Endothelial cell of umbilical vein (primary cell): ENCODE results near the gene SDE2. TPM values are rescaled to one million over a fixed set of nuclear protein-coding genes. Genes with fewer than 3 reads are reported as not detected.

Experiments used
- BruUV-seq: library from RNA; stranded (reverse); fragments of 400-500 nt; replicated peaks from 2 replicates; lab custom pipeline; 2021; lab: Mats Ljungman, UMichigan
- CTCF ChIA-PET: fragments of 300-600, 350-600 bp; sonication (Branson Sonifier 250); formaldehyde crosslinking; loops from one replicate; lab custom pipeline; 2021; ENCODE audit warnings: antibody characterized with exemption, inconsistent platforms; lab: Charles Lee
- POLR2A ChIA-PET: fragments of 300-600, 350-600 bp; sonication (Branson Sonifier 250); formaldehyde crosslinking; loops from one replicate; lab custom pipeline; 2021; ENCODE audit warnings: antibody characterized with exemption, inconsistent platforms; lab: Charles Lee
- DNase-seq: peaks from one replicate; pipeline ENCODE4 v3.0.0-alpha.2; 2011; ENCODE audit warnings: low read depth, low spot score
- FAIRE-seq: peaks from 2 replicates; lab custom pipeline; 2011; peaks lifted over from hg19 to GRCh38; lab: Jason Lieb, UNC
- H2AFZ ChIP-seq: 2 replicates; pipeline ENCODE4 v1.6.0; 2012; ENCODE audit warnings: low read depth, low read length, control low read depth, inconsistent platforms
- H3K27ac ChIP-seq: 2 replicates; pipeline ENCODE4 v1.5.1; 2011; ENCODE audit warnings: low read depth, mild to moderate bottlenecking, control low read depth, low read length, moderate library complexity; ENCODE audit not compliant: insufficient read depth
- H3K27me3 ChIP-seq, 2 experiments: 2 replicates each; pipeline versions ENCODE4 v1.6.0 to v1.6.1; 2011; ENCODE audit warnings: low read length in 2 of 2, mixed read lengths in 1 of 2; ENCODE audit not compliant: control insufficient read depth in 2 of 2, insufficient read depth in 2 of 2
- H3K36me3 ChIP-seq, 2 experiments: 2 replicates in 1 of 2; 3 replicates in 1 of 2; pipeline ENCODE4 v1.5.1; 2011; ENCODE audit warnings: low read length in 2 of 2, mild to moderate bottlenecking in 1 of 2, moderate library complexity in 1 of 2; ENCODE audit not compliant: control insufficient read depth in 2 of 2, insufficient read depth in 2 of 2; ENCODE audit errors: extremely low read depth in 1 of 2
- H3K4me1 ChIP-seq: 3 replicates; pipeline ENCODE4 v1.5.1; 2011; ENCODE audit warnings: mild to moderate bottlenecking, low read length; ENCODE audit not compliant: control insufficient read depth, insufficient read depth; ENCODE audit errors: extremely low read depth
- H3K4me2 ChIP-seq: 2 replicates; pipeline ENCODE4 v1.6.1; 2011; ENCODE audit warnings: low read length, control low read depth, mixed read lengths; ENCODE audit not compliant: insufficient read depth
- H3K4me3 ChIP-seq, 3 experiments: fragments of 200-600 bp in 1 of 3; sonication (generic), shearing (Covaris generic) in 1 of 3; replicated peaks in 1 of 3; 2 replicates each; pipeline ENCODE4 v1.5.1; 2011 to 2016; ENCODE audit warnings: control low read depth in 3 of 3, low read length in 3 of 3, mild to moderate bottlenecking in 2 of 3, inconsistent platforms in 1 of 3, low read depth in 1 of 3, moderate library complexity in 1 of 3; ENCODE audit not compliant: insufficient read depth in 1 of 3
- H3K79me2 ChIP-seq: 2 replicates; pipeline ENCODE4 v1.6.0; 2012; ENCODE audit warnings: low read length, inconsistent platforms; ENCODE audit not compliant: control insufficient read depth, insufficient read depth
- H3K9ac ChIP-seq: replicated peaks from 2 replicates; pipeline ENCODE3; 2011; ENCODE audit warnings: low read length, control low read depth; ENCODE audit not compliant: insufficient read depth; ENCODE audit errors: extremely low read depth
- H3K9me1 ChIP-seq: replicated peaks from 3 replicates; pipeline ENCODE4 v1.6.0; 2011; ENCODE audit warnings: mild to moderate bottlenecking, low read length; ENCODE audit not compliant: control insufficient read depth, insufficient read depth; ENCODE audit errors: extremely low read depth
- H3K9me3 ChIP-seq: replicated peaks from 2 replicates; pipeline ENCODE4 v1.5.1; 2012; ENCODE audit warnings: low read length, inconsistent platforms; ENCODE audit not compliant: control insufficient read depth, insufficient read depth
- H4K20me1 ChIP-seq: replicated peaks from 2 replicates; pipeline ENCODE3; 2011; ENCODE audit warnings: mild to moderate bottlenecking, low read length; ENCODE audit not compliant: control insufficient read depth, insufficient read depth; ENCODE audit errors: extremely low read depth
- CTCF ChIP-seq, 2 donors: IDR thresholded peaks; 1 replicate in 1 of 2; 2 replicates in 1 of 2; pipeline ENCODE4 v1.5.1; 2011; ENCODE audit warnings: low read length in 2 of 2, mild to moderate bottlenecking in 2 of 2, moderate library complexity in 2 of 2, control low read depth in 1 of 2, inconsistent platforms in 1 of 2, low read depth in 1 of 2; ENCODE audit not compliant: insufficient read depth in 1 of 2; ENCODE audit errors: extremely low read depth in 1 of 2
- EZH2 ChIP-seq: IDR thresholded peaks from 2 replicates; pipeline ENCODE4 v1.6.1; 2012; ENCODE audit warnings: borderline replicate concordance, low read depth, mild to moderate bottlenecking, moderate library complexity, low read length, inconsistent platforms; ENCODE audit not compliant: severe bottlenecking
- FOS ChIP-seq: IDR thresholded peaks from 2 replicates; pipeline ENCODE4 v1.6.1; 2011; ENCODE audit warnings: mild to moderate bottlenecking, low read length, moderate library complexity, borderline replicate concordance; ENCODE audit not compliant: insufficient read depth
- GATA2 ChIP-seq: IDR thresholded peaks from 2 replicates; pipeline ENCODE4 v1.7.0; 2011; ENCODE audit warnings: low read depth, mild to moderate bottlenecking, moderate library complexity, mixed read lengths, low read length; ENCODE audit not compliant: insufficient read length, insufficient read depth
- JUN ChIP-seq: IDR thresholded peaks from 2 replicates; pipeline ENCODE4 v1.6.1; 2011; ENCODE audit warnings: borderline replicate concordance, low read depth; ENCODE audit not compliant: insufficient read length, insufficient read depth
- MAX ChIP-seq: IDR thresholded peaks from 2 replicates; pipeline ENCODE4 v1.6.1; 2011; ENCODE audit not compliant: insufficient read depth, insufficient read length
- MYC ChIP-seq: IDR thresholded peaks from one replicate; pipeline ENCODE4 v1.6.1; 2011; ENCODE audit warnings: mild to moderate bottlenecking, low read depth, low read length
- POLR2A ChIP-seq: IDR thresholded peaks from 2 replicates; pipeline ENCODE4 v1.6.1; 2012; ENCODE audit warnings: low read depth, mild to moderate bottlenecking, control low read depth, low read length
- POLR2AphosphoS5 ChIP-seq: IDR thresholded peaks from 2 replicates; pipeline ENCODE4 v1.6.1; 2012; ENCODE audit warnings: low read depth, mild to moderate bottlenecking, control low read depth, low read length, moderate library complexity; ENCODE audit not compliant: insufficient read depth
- dilution Hi-C: fragments of 300-500 bp; cut with MboI; formaldehyde crosslinking; loops from one replicate; pipeline ENCODE4 v1.15.0; 2019; ENCODE audit warnings: low sequenced_read_pairs; ENCODE audit not compliant: extremely low pct_ligation_motif_present
- intact Hi-C: fragments of 100-400 bp; cut with micrococcal nuclease; formaldehyde crosslinking; loops from one replicate; pipeline ENCODE4 v1.10.0; 2022
- polyA plus RNA-seq, 4 experiments: library from polyadenylated mRNA; depleted of rRNA in 3 of 4; stranded (reverse) in 3 of 4; unstranded in 1 of 4; fragments of >200 nt; gene quantifications; 2 replicates each; pipeline versions ENCODE4 v1.2.1 to v1.2.3, GENCODE V29; 2011 to 2012; ENCODE audit warnings: missing spikeins in 1 of 4
- total RNA-seq: library from RNA; stranded (reverse); gene quantifications from 2 replicates; pipeline ENCODE4 v1.2.3, GENCODE V29; 2021

The SDE2 gene
- total and polyA plus RNA-seq, 2 donors (not counting 3 experiments of a cell fraction or from before 2014, with no cell fraction given) = 11.9 to 16.1 TPM

GRCh38 chr1:226002667-226003501 lies 3.7 kb upstream of the SDE2 start:
- DNase-seq (peak; percentile 81), FAIRE-seq (peak; percentile 66)
- peak overlapping the region; percentile 48 for H3K4me2 ChIP-seq
- no TSS peak for BruUV-seq
- H3K4me1 ChIP-seq = peaks cover 34% of the 10 kb centered on the region
- no peaks in the 10 kb centered on the region for H3K9me1 ChIP-seq
- dilution Hi-C loops (no loop called here), intact Hi-C loops (loop anchor here (1.0 kb wide), 1 partner anchor 31 kb away; no protein-coding TSS in a partner anchor)
- TF ChIP-seq MYC (no peak), POLR2A (peak; percentile 49)
- no peaks in the 10 kb centered on the region for H3K9me3 ChIP-seq
- peak overlapping the region; percentile 53 for H2AFZ ChIP-seq
- H3K36me3 ChIP-seq = no peaks in the 10 kb centered on the region
- ChIA-PET POLR2A (no interaction called here), CTCF (interaction anchor here (1.8 kb wide), 1 partner anchor 62 kb away, joined by 11 read pairs; no protein-coding TSS in a partner anchor)
- H3K79me2 ChIP-seq = peaks cover 12% of the 10 kb centered on the region
- H3K27me3 ChIP-seq = no peaks in the 10 kb centered on the region
- no peak overlapping the region for H3K4me3 ChIP-seq
- H4K20me1 ChIP-seq = no peaks in the 10 kb centered on the region
- peak overlapping the region; percentile 87 for H3K27ac ChIP-seq
- H3K9ac ChIP-seq = peak overlapping the region; percentile 44

- dilution Hi-C loops = no loop called here
- FAIRE-seq (peak; percentile 63), DNase-seq (peak; percentile 92)
- ChIA-PET POLR2A (interaction anchor here (0.6 to 1.3 kb wide), 2 partner anchors 22 to 61 kb away, joined by 3 to 6 read pairs; partner anchors contain the start of gene H3-3A), CTCF (interaction anchor here (0.7 to 1.8 kb wide), 3 partner anchors 14 to 63 kb away, joined by 4 to 11 read pairs (median 7); partner anchors contain the start of gene H3-3A)
- no peaks in the 10 kb centered on the region for H3K27me3 ChIP-seq
- H3K9me1 ChIP-seq = no peaks in the 10 kb centered on the region
- peak overlapping the region; percentile 53 for H2AFZ ChIP-seq
- peak overlapping the region; percentile 87 for H3K27ac ChIP-seq
- H3K9me3 ChIP-seq = no peaks in the 10 kb centered on the region
- no peaks in the 10 kb centered on the region for H3K36me3 ChIP-seq
- peaks cover 20% of the 10 kb centered on the region for H3K79me2 ChIP-seq
- TF ChIP-seq JUN = peak; percentile 40
- no peak for TF ChIP-seq FOS
- no peak for TF ChIP-seq GATA2
- TF ChIP-seq POLR2A = no peak
- no peak for TF ChIP-seq MYC
- no peak for TF ChIP-seq EZH2
- peak; percentile 55 for TF ChIP-seq MAX
- TF ChIP-seq POLR2AphosphoS5 = no peak
- no peak for TF ChIP-seq CTCF (IDR thresholded peaks at IDR 0.05; ENCODE audit: extremely low read depth in 1 of 2, insufficient read depth in 1 of 2, low read depth in 1 of 2, low read length in 2 of 2)
- intact Hi-C loops = loop anchor here (1.0 kb wide), 1 partner anchor 32 kb away; no protein-coding TSS in a partner anchor
- no TSS peak for BruUV-seq
- peak overlapping the region; percentile 48 for H3K4me2 ChIP-seq
- H3K9ac ChIP-seq = peak overlapping the region; percentile 44
- no peaks in the 10 kb centered on the region for H4K20me1 ChIP-seq
- H3K4me1 ChIP-seq = peaks cover 42% of the 10 kb centered on the region
- H3K4me3 ChIP-seq = no peak overlapping the region
Measured at GRCh38 chr1:226001963-226002666, 3.0 kb upstream of the SDE2 start.
